Mesodermal cell (in vitro differentiated cells): Measurements from ENCODE around the gene IRF2BP1.

ENCODE experiments used
- H3K27ac ChIP-seq: 2 replicates; pipeline ENCODE4 v1.7.0; 2013; ENCODE audit warnings: mild to moderate bottlenecking, low read depth, low read length, moderate library complexity; ENCODE audit not compliant: severe bottlenecking
- H3K36me3 ChIP-seq: 2 replicates; pipeline ENCODE4 v1.7.1; 2013; ENCODE audit warnings: mild to moderate bottlenecking, low read length, moderate library complexity; ENCODE audit not compliant: control insufficient read depth, insufficient read depth
- H3K4me1 ChIP-seq: one replicate; pipeline ENCODE4 v1.7.1; 2013; ENCODE audit warnings: mild to moderate bottlenecking, low read length; ENCODE audit not compliant: insufficient read depth, control insufficient read depth, poor library complexity, severe bottlenecking
- H3K4me3 ChIP-seq: 2 replicates; pipeline ENCODE4 v1.7.0; 2013; ENCODE audit warnings: low read length, control low read depth, mild to moderate bottlenecking; ENCODE audit not compliant: insufficient read depth, poor library complexity, severe bottlenecking; ENCODE audit errors: extremely low read depth
- H3K9me3 ChIP-seq: 2 replicates; pipeline ENCODE4 v1.7.1; 2013; ENCODE audit warnings: mild to moderate bottlenecking, low read length, moderate library complexity; ENCODE audit not compliant: control insufficient read depth
- WGBS, 2 experiments: methylation state at CpG; one replicate each; pipeline ENCODE4 v1.1.5; 2013; ENCODE audit warnings: missing lambda C conversion rate in 2 of 2; ENCODE audit not compliant: insufficient coverage in 2 of 2; 5-methylcytosine and 5-hydroxymethylcytosine counted together

The IRF2BP1 gene

GRCh38 chr19:45889210-45889885, 3.4 kb upstream of the IRF2BP1 start:
- peaks cover 16% of the 10 kb centered on the region for H3K36me3 ChIP-seq
- H3K27ac ChIP-seq = no peak overlapping the region
- no peaks in the 10 kb centered on the region for H3K9me3 ChIP-seq
- H3K4me1 ChIP-seq = peaks cover 10% of the 10 kb centered on the region
- WGBS, 2 experiments = 59 to 96% methylated on average over 2 to 3 of the region's 6 CpGs
- H3K4me3 ChIP-seq = no peak overlapping the region

- Histone ChIP-seq H3K9me3 (no peaks in the 10 kb centered on the region), H3K27ac (peak overlapping the region; percentile 90)
- WGBS, 2 experiments = 63 to 100% methylated on average over 2 to 3 of the region's 10 CpGs
Observed at GRCh38 chr19:45887200-45887710, 1.3 kb upstream of the IRF2BP1 start.

GRCh38 chr19:45886427-45887199, 672 bp upstream of the IRF2BP1 start:
- 1 to 3% methylated on average over 19 to 21 of the region's 32 CpGs for WGBS, 2 experiments
- Histone ChIP-seq H3K4me3 (peak overlapping the region; percentile 66), H3K27ac (peak overlapping the region; percentile 90), H3K9me3 (no peaks in the 10 kb centered on the region), H3K36me3 (peaks cover 22% of the 10 kb centered on the region), H3K4me1 (peaks cover 20% of the 10 kb centered on the region)

More at GRCh38 chr19:45887200-45887710, 1.3 kb upstream of the IRF2BP1 start:
- Histone ChIP-seq H3K36me3 (peaks cover 22% of the 10 kb centered on the region), H3K4me3 (peak overlapping the region; percentile 66), H3K4me1 (peaks cover 16% of the 10 kb centered on the region)

- H3K9me3 ChIP-seq = no peaks in the 10 kb centered on the region
- H3K36me3 ChIP-seq = peaks cover 17% of the 10 kb centered on the region
- H3K4me1 ChIP-seq = peaks cover 20% of the 10 kb centered on the region
- H3K27ac ChIP-seq = peak overlapping the region; percentile 49
- H3K4me3 ChIP-seq = peak overlapping the region; percentile 66
- WGBS, 2 experiments = 71 to 77% methylated on average over 66 to 72 of the region's 72 CpGs
Observed at GRCh38 chr19:45884682-45885555, 1.0 kb downstream of the IRF2BP1 start.

- no peak overlapping the region for H3K4me3 ChIP-seq
Observed at GRCh38 chr19:45883881-45884681, 1.9 kb downstream of the IRF2BP1 start.

GRCh38 chr19:45883586-45883880, 2.4 kb downstream of the IRF2BP1 start:
- H3K36me3 ChIP-seq = peaks cover 15% of the 10 kb centered on the region
- no peak overlapping the region for H3K4me3 ChIP-seq
- no peak overlapping the region for H3K27ac ChIP-seq
- 8 to 30% methylated on average over 2 of the region's 5 CpGs for WGBS, 2 experiments
- peaks cover 23% of the 10 kb centered on the region for H3K4me1 ChIP-seq
- H3K9me3 ChIP-seq = no peaks in the 10 kb centered on the region

More at GRCh38 chr19:45883881-45884681, 1.9 kb downstream of the IRF2BP1 start:
- Histone ChIP-seq H3K4me1 (peaks cover 20% of the 10 kb centered on the region), H3K9me3 (no peaks in the 10 kb centered on the region), H3K27ac (no peak overlapping the region), H3K36me3 (peaks cover 15% of the 10 kb centered on the region)
- WGBS, 2 experiments = 94% methylated on average over 54 to 57 of the region's 57 CpGs

GRCh38 chr19:45882652-45883585, 3.0 kb downstream of the IRF2BP1 start:
- WGBS, 2 experiments = 7 to 8% methylated on average over 37 to 38 of the region's 47 CpGs
- H3K4me1 ChIP-seq = peaks cover 27% of the 10 kb centered on the region
- H3K36me3 ChIP-seq = peaks cover 15% of the 10 kb centered on the region
- H3K9me3 ChIP-seq = no peaks in the 10 kb centered on the region
- H3K4me3 ChIP-seq = peak overlapping the region; percentile 19
- H3K27ac ChIP-seq = no peak overlapping the region

GRCh38 chr19:45881909-45882528, 3.9 kb downstream of the IRF2BP1 start:
- Histone ChIP-seq H3K27ac (no peak overlapping the region), H3K9me3 (no peaks in the 10 kb centered on the region), H3K36me3 (peaks cover 15% of the 10 kb centered on the region), H3K4me3 (no peak overlapping the region), H3K4me1 (peaks cover 32% of the 10 kb centered on the region)
- 47 to 88% methylated on average over 1 to 3 of the region's 4 CpGs for WGBS, 2 experiments
